Hematopoietic multipotent progenitor cell treated with erythropoietin and hydrocortisone succinate and interleukin-3 and kit ligand, for 8 days (in vitro differentiated cells): ENCODE results near the gene ANP32D.
"Not testable (repeated sequence)": the region's sequence is repeated elsewhere in the genome, so short reads cannot be mapped to it uniquely, and the experiment has no call there.

Source experiments
- DNase-seq: peaks from one replicate; pipeline ENCODE4 v3.0.0-alpha.2; 2015

ANP32D gene

GRCh38 chr12:48508987-48509386 is 36.6 kb downstream of the ANP32D start:
- no peak for DNase-seq

DNA sequence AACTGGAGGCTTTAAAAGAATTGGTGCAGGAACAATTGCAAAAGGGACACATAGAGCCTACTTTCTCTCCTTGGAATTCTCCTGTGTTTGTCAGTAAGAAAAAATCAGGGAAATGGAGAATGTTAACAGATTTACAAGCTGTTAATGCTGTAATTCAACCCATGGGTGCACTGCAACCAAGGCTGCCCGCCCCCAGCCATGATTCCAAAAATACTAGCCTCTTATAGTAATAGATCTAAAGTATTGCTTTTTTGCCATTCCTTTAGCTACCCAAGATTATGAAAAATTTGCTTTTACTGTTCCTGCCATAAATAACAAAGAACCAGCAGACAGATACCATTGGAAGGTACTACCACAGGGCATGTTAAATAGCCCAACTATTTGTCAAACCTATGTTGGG is 37.8 kb downstream of the ANP32D start:
- DNase-seq: no peak

- DNase-seq: no peak
These were observed 40.5 kb downstream of the ANP32D start for GRCh38 chr12:48512855-48513254.

DNA sequence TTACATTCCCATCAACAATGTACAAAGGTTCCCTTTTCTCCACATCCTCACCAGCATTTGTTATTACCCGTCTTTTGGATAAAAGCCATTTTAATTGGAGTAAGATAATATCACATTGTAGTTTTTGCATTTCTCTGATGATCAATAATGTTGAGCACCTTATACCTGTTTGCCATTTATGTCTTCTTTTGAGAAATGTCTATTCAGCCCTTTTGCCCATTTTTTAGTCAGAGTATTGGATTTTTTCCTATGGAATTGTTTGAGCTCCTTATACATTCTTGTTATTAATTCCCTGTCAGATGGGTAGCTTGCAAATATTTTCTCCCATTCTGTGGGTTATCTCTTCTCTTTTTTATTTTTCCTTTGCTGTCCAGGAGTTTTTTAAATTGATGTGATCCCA is 42.4 kb downstream of the ANP32D start:
- no peak for DNase-seq

GRCh38 chr12:48520381-48520780 is 48.0 kb downstream of the ANP32D start:
- DNase-seq: not testable (repeated sequence)
